Prostate gland (tissue), 2 donors: ENCODE results near the gene ACTR2. TPM values are rescaled to one million over a fixed set of nuclear protein-coding genes. Genes with fewer than 3 reads are reported as not detected.

Experiments used
- DNase-seq: peaks from one replicate; pipeline ENCODE4 v3.0.0-alpha.2; 2019; ENCODE audit warnings: low spot score
- H3K27ac ChIP-seq, 2 donors: fragments of 200-600 bp; sonication (generic); 2 replicates each; pipeline ENCODE4 v1.5.1; 2017 to 2019
- H3K27me3 ChIP-seq: fragments of 200-600 bp; sonication (generic); replicated peaks from 2 replicates; pipeline ENCODE4 v1.5.1; 2019; ENCODE audit not compliant: insufficient read depth
- H3K36me3 ChIP-seq, 2 donors: fragments of 200-600 bp; sonication (generic); 1 replicate in 1 of 2; 2 replicates in 1 of 2; pipeline versions ENCODE4 v1.5.1 to v1.8.1; 2017 to 2019
- H3K4me1 ChIP-seq: fragments of 200-600 bp; sonication (generic); replicated peaks from 2 replicates; pipeline ENCODE4 v1.5.1; 2019
- H3K4me3 ChIP-seq, 2 donors: fragments of 200-600 bp; sonication (generic); 2 replicates each; pipeline ENCODE4 v1.5.1; 2017 to 2019
- H3K9me3 ChIP-seq: fragments of 200-600 bp; sonication (generic); 2 replicates; pipeline ENCODE4 v1.5.1; 2017
- CTCF ChIP-seq, 4 experiments: fragments of 200-600 bp in 2 of 4; fragments of 450-650 bp in 2 of 4; sonication (generic) in 2 of 4; IDR thresholded peaks; 1 replicate in 3 of 4; 2 replicates in 1 of 4; pipeline ENCODE4 v1.5.1; 2016 to 2019; ENCODE audit warnings: antibody characterized with exemption in 4 of 4, mild to moderate bottlenecking in 2 of 4, moderate library complexity in 2 of 4
- POLR2A ChIP-seq: fragments of 450-650 bp; IDR thresholded peaks from one replicate; pipeline ENCODE4 v1.6.1; 2016; ENCODE audit warnings: antibody characterized with exemption, mild to moderate bottlenecking
- POLR2AphosphoS5 ChIP-seq: sonication (generic); formaldehyde crosslinking; IDR thresholded peaks from one replicate; pipeline ENCODE4 v1.6.1; 2017; ENCODE audit warnings: antibody characterized with exemption
- WGBS: methylation state at CpG from one replicate; pipeline ENCODE4 v1.1.5; 2018; 5-methylcytosine and 5-hydroxymethylcytosine counted together
- intact Hi-C: fragments of 100-400 bp; cut with DNase I; formaldehyde crosslinking; loops from one replicate; pipeline ENCODE4 v1.14.2; 2022
- total RNA-seq, 2 donors: library from RNA; depleted of rRNA; stranded (reverse); fragments of >200 nt; gene quantifications; one replicate each; pipeline ENCODE4 v1.1.0, GENCODE V29; 2016

Gene ACTR2
- total RNA-seq, 2 donors from 2014 or later = 54.8 to 69.2 TPM

- Histone ChIP-seq H3K4me3 (no peak overlapping the region), H3K27me3 (no peaks in the 10 kb centered on the region), H3K4me1 (no peaks in the 10 kb centered on the region), H3K9me3 (no peaks in the 10 kb centered on the region), H3K36me3 (no peaks in the 10 kb centered on the region), H3K27ac (no peak overlapping the region)
- intact Hi-C loops = no loop called here
- 79% methylated on average over 6 of the region's 6 CpGs for WGBS
- DNase-seq = no peak
- TF ChIP-seq CTCF (IDR thresholded peaks at IDR 0.05) (no peak), POLR2A (no peak), POLR2AphosphoS5 (no peak)
Observed at GRCh38 chr2:65278531-65278981, 50.9 kb downstream of the ACTR2 start.

DNA sequence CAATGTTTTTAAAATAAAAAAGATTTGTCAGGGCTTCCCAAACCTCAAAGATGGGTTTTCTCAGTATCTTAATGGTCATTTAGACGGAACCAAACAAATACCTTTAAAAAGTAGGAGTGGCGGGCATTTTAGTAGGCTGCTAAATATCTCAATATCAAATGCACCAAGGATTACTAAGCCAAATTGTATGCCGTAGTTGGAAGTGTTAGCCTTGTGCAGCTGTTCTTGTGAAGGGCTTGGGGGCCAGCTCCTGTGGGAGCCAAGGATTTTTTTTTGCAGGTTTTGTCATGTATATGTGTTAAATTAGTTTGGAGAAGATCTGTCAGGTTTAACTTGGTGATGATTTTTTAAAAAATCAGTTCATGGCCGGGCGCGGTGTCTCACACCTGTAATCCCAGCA lies 52.1 kb downstream of the ACTR2 start:
- WGBS = 90% methylated on average over 6 of the region's 6 CpGs
- H3K4me1 ChIP-seq = no peaks in the 10 kb centered on the region
- H3K4me3 ChIP-seq = no peak overlapping the region
- no peaks in the 10 kb centered on the region for H3K27me3 ChIP-seq
- H3K9me3 ChIP-seq = no peaks in the 10 kb centered on the region
- no peak for DNase-seq
- no peaks in the 10 kb centered on the region for H3K36me3 ChIP-seq
- no peak overlapping the region for H3K27ac ChIP-seq
- TF ChIP-seq POLR2AphosphoS5 (no peak), POLR2A (no peak), CTCF (IDR thresholded peaks at IDR 0.05) (no peak)
- intact Hi-C loops = no loop called here

GRCh38 chr2:65281627-65282351 lies 54.2 kb downstream of the ACTR2 start:
- Histone ChIP-seq H3K9me3 (no peaks in the 10 kb centered on the region), H3K4me1 (no peaks in the 10 kb centered on the region), H3K4me3 (no peak overlapping the region), H3K27ac (no peak overlapping the region), H3K27me3 (no peaks in the 10 kb centered on the region), H3K36me3 (no peaks in the 10 kb centered on the region)
- no peak for DNase-seq
- intact Hi-C loops = no loop called here
- TF ChIP-seq CTCF (IDR thresholded peaks at IDR 0.05) (no peak), POLR2A (no peak), POLR2AphosphoS5 (no peak)
- WGBS = 24% methylated on average over 4 of the region's 4 CpGs

DNA sequence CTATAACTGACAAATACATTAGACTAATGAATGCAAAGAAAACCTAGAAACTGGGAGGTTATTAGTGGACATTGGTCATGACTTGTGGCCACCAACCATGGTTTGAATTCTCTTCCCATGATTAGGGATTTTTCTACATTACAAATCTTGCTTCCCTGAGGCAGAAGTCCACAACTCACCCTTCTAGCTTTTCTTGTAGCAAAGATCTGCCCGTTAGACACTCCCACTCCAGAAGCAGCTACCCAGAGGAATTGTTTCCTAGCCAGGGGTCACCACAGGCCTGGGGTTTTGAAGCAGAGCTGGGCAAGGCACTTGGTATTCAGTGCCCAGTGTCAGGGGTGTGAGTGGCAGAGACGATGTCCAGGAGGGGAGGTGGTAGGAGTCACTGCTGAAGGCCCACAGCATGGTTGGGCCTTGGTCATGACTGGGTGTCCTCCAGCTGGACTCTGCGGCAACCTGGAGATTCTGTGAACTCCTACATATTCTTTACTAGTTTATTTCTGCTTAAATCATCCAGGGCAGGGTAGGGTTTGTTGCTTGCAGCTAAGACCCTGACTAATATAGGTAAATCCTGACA lies 54.9 kb downstream of the ACTR2 start:
- TF ChIP-seq POLR2AphosphoS5 (no peak), CTCF (IDR thresholded peaks at IDR 0.05) (no peak), POLR2A (no peak)
- no peak for DNase-seq
- H3K27ac ChIP-seq = no peak overlapping the region
- no peaks in the 10 kb centered on the region for H3K4me1 ChIP-seq
- WGBS = 87% methylated on average over 3 of the region's 3 CpGs
- no peaks in the 10 kb centered on the region for H3K27me3 ChIP-seq
- no peaks in the 10 kb centered on the region for H3K36me3 ChIP-seq
- no peak overlapping the region for H3K4me3 ChIP-seq
- intact Hi-C loops = no loop called here
- H3K9me3 ChIP-seq = no peaks in the 10 kb centered on the region

DNA sequence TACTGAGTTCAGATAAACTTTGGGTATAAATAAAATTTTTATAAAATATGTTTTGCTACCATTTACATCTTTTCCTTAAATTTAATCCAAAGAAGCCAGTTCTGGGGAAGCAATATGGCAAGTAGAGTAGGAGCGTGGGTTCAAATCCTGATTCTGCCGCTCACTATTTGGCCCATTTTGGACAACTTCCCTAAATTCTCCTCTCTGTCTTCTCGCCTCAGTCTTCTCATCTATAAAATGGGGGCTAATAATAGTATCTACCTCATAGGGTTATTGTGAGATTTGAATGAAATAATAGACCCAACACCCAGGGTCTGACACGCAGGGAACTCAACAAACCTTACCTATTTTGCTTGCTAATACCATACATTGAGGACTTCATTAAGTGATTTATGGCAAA lies 59.7 kb downstream of the ACTR2 start:
- intact Hi-C loops = no loop called here
- WGBS = 97% methylated on average over 4 of the region's 4 CpGs
- DNase-seq = no peak
- Histone ChIP-seq H3K36me3 (no peaks in the 10 kb centered on the region), H3K27me3 (no peaks in the 10 kb centered on the region), H3K4me3 (no peak overlapping the region), H3K4me1 (no peaks in the 10 kb centered on the region), H3K9me3 (no peaks in the 10 kb centered on the region), H3K27ac (no peak overlapping the region)
- TF ChIP-seq POLR2AphosphoS5 (no peak), POLR2A (no peak), CTCF (IDR thresholded peaks at IDR 0.05) (no peak)
